Smooth muscle cell (in vitro differentiated cells): ENCODE data around the gene RAD23B. TPM values are rescaled to one million over a fixed set of nuclear protein-coding genes. Genes with fewer than 3 reads are reported as not detected.
A peak's percentile ranks its signal among the peaks of the same experiment; 100 is the strongest.

Experiments used
- DNase-seq: peaks from one replicate; lab custom pipeline; 2025; ENCODE audit not compliant: unreplicated experiment; lab: John Stamatoyannopoulos, UW
- H2AFZ ChIP-seq: fragments of 200-600 bp; sonication (generic); 2 replicates; pipeline ENCODE4 v1.6.0; 2016; ENCODE audit warnings: antibody characterized with exemption, low read depth, mild to moderate bottlenecking
- H3F3A ChIP-seq: fragments of 200-600 bp; sonication (generic); 2 replicates; pipeline ENCODE4 v1.6.0; 2017; ENCODE audit warnings: antibody characterized with exemption, low read depth
- H3K27ac ChIP-seq: fragments of 200-600 bp; sonication (generic); 2 replicates; pipeline ENCODE4 v1.5.1; 2016; ENCODE audit warnings: low read depth, mild to moderate bottlenecking
- H3K27me3 ChIP-seq: fragments of 200-600 bp; sonication (generic); 2 replicates; pipeline ENCODE4 v1.6.1; 2016; ENCODE audit warnings: low read depth, mild to moderate bottlenecking
- H3K36me3 ChIP-seq: fragments of 200-600 bp; sonication (generic); 2 replicates; pipeline ENCODE4 v1.5.1; 2016; ENCODE audit warnings: low read depth
- H3K4me1 ChIP-seq: fragments of 200-600 bp; sonication (generic); 2 replicates; pipeline ENCODE4 v1.5.1; 2016; ENCODE audit warnings: low read depth
- H3K4me2 ChIP-seq: fragments of 200-600 bp; sonication (generic); 2 replicates; pipeline ENCODE4 v1.6.0; 2016; ENCODE audit warnings: mild to moderate bottlenecking
- H3K4me3 ChIP-seq: fragments of 200-600 bp; sonication (generic); 2 replicates; pipeline ENCODE4 v1.5.1; 2016; ENCODE audit warnings: mild to moderate bottlenecking
- H3K79me2 ChIP-seq: fragments of 200-600 bp; sonication (generic); 2 replicates; pipeline ENCODE4 v1.6.0; 2016; ENCODE audit warnings: low read depth, mild to moderate bottlenecking
- H3K9ac ChIP-seq: fragments of 200-600 bp; sonication (generic); 2 replicates; pipeline ENCODE4 v1.6.0; 2016; ENCODE audit warnings: low read depth
- H3K9me3 ChIP-seq: fragments of 200-600 bp; sonication (generic); replicated peaks from 2 replicates; pipeline ENCODE4 v1.5.1; 2016; ENCODE audit warnings: low read depth
- H4K20me1 ChIP-seq: fragments of 200-600 bp; sonication (generic); 2 replicates; pipeline ENCODE4 v1.6.0; 2016; ENCODE audit warnings: low read depth
- WGBS: methylation state at CpG from one replicate; pipeline ENCODE4 v1.1.7; 2016; ENCODE audit warnings: low lambda C conversion rate; 5-methylcytosine and 5-hydroxymethylcytosine counted together
- polyA plus RNA-seq: library from polyadenylated mRNA; unstranded; fragments of >200 nt; fragmentation: Nextera tagmentation; extraction: Ambion mirVana; gene quantifications from 2 replicates; pipeline ENCODE4 v1.2.1, GENCODE V29; 2016
- total RNA-seq: library from RNA; depleted of rRNA; stranded (reverse); fragments of >200 nt; gene quantifications from 2 replicates; pipeline ENCODE4 v1.2.3, GENCODE V29; 2014
- TF ChIP-seq, protein P1 (sequence below): fragments of 200-600 bp; sonication (generic); IDR thresholded peaks from 2 replicates; pipeline ENCODE4 v1.5.1; 2017; ENCODE audit warnings: borderline replicate concordance, mild to moderate bottlenecking, antibody characterized with exemption; ENCODE audit not compliant: insufficient read depth, poor library complexity, severe bottlenecking

The RAD23B gene
- total RNA-seq (112 and 116 TPM in 2 replicates), polyA plus RNA-seq (11.0 and 20.9 TPM in 2 replicates)

- Histone ChIP-seq H3K36me3 (no peaks in the 10 kb centered on the region), H3K9ac (peak within 1 kb of the TSS; percentile 97), H3K27ac (peak within 1 kb of the TSS; percentile 98), H3K4me1 (peaks cover 18% of the 10 kb centered on the region), H3F3A (no peaks in the 10 kb centered on the region), H3K27me3 (no peaks in the 10 kb centered on the region), H3K79me2 (peaks cover 49% of the 10 kb centered on the region), H3K4me3 (peak within 1 kb of the TSS; percentile 91), H3K9me3 (no peaks in the 10 kb centered on the region), H3K4me2 (peak within 1 kb of the TSS; percentile 97), H2AFZ (peak within 1 kb of the TSS; percentile 88), H4K20me1 (peaks cover 42% of the 10 kb centered on the region)
- TF ChIP-seq, protein P1, sequence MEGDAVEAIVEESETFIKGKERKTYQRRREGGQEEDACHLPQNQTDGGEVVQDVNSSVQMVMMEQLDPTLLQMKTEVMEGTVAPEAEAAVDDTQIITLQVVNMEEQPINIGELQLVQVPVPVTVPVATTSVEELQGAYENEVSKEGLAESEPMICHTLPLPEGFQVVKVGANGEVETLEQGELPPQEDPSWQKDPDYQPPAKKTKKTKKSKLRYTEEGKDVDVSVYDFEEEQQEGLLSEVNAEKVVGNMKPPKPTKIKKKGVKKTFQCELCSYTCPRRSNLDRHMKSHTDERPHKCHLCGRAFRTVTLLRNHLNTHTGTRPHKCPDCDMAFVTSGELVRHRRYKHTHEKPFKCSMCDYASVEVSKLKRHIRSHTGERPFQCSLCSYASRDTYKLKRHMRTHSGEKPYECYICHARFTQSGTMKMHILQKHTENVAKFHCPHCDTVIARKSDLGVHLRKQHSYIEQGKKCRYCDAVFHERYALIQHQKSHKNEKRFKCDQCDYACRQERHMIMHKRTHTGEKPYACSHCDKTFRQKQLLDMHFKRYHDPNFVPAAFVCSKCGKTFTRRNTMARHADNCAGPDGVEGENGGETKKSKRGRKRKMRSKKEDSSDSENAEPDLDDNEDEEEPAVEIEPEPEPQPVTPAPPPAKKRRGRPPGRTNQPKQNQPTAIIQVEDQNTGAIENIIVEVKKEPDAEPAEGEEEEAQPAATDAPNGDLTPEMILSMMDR, result no peak
- WGBS, result under 1% methylated on average over 69 of the region's 101 CpGs
- peak; percentile 98 for DNase-seq
Measured at GRCh38 chr9:107282759-107283622, at the start of gene RAD23B. Gene RAD23B (plus strand): TSS chr9:107283279. CDS start chr9:107283630, 351 bp downstream.

- no peaks in the 10 kb centered on the region for H4K20me1 ChIP-seq
- H3K27ac ChIP-seq, result no peak overlapping the region
- H2AFZ ChIP-seq, result no peak overlapping the region
- no peak overlapping the region for H3K4me3 ChIP-seq
- H3F3A ChIP-seq, result no peaks in the 10 kb centered on the region
- DNase-seq, result no peak
- no peaks in the 10 kb centered on the region for H3K9me3 ChIP-seq
- WGBS, result 100% methylated on average over 3 of the region's 3 CpGs
- no peaks in the 10 kb centered on the region for H3K79me2 ChIP-seq
- H3K4me1 ChIP-seq, result no peaks in the 10 kb centered on the region
- H3K9ac ChIP-seq, result no peak overlapping the region
- TF ChIP-seq, protein P1, result no peak
- H3K27me3 ChIP-seq, result no peaks in the 10 kb centered on the region
- H3K4me2 ChIP-seq, result no peak overlapping the region
- no peaks in the 10 kb centered on the region for H3K36me3 ChIP-seq
Measured at GRCh38 chr9:107235765-107236442, 47.2 kb upstream of the RAD23B start.

- Histone ChIP-seq H4K20me1 (no peaks in the 10 kb centered on the region), H2AFZ (no peak overlapping the region), H3F3A (no peaks in the 10 kb centered on the region), H3K4me1 (no peaks in the 10 kb centered on the region), H3K9me3 (no peaks in the 10 kb centered on the region), H3K27me3 (no peaks in the 10 kb centered on the region), H3K27ac (no peak overlapping the region), H3K79me2 (no peaks in the 10 kb centered on the region), H3K9ac (no peak overlapping the region), H3K36me3 (no peaks in the 10 kb centered on the region), H3K4me2 (no peak overlapping the region), H3K4me3 (no peak overlapping the region)
- 74% methylated on average over 6 of the region's 6 CpGs for WGBS
- DNase-seq, result no peak
- TF ChIP-seq, protein P1, result no peak
Measured at GRCh38 chr9:107237873-107238272, 45.2 kb upstream of the RAD23B start.
